Measurements from ENCODE around the gene GFRA4.

- TF ChIP-seq, protein P1, sequence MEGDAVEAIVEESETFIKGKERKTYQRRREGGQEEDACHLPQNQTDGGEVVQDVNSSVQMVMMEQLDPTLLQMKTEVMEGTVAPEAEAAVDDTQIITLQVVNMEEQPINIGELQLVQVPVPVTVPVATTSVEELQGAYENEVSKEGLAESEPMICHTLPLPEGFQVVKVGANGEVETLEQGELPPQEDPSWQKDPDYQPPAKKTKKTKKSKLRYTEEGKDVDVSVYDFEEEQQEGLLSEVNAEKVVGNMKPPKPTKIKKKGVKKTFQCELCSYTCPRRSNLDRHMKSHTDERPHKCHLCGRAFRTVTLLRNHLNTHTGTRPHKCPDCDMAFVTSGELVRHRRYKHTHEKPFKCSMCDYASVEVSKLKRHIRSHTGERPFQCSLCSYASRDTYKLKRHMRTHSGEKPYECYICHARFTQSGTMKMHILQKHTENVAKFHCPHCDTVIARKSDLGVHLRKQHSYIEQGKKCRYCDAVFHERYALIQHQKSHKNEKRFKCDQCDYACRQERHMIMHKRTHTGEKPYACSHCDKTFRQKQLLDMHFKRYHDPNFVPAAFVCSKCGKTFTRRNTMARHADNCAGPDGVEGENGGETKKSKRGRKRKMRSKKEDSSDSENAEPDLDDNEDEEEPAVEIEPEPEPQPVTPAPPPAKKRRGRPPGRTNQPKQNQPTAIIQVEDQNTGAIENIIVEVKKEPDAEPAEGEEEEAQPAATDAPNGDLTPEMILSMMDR (IDR thresholded peaks at IDR 0.05 in 8 of 11, conservative IDR thresholded peaks at IDR 0.05 in 3 of 11): no peak
- no peak for TF ChIP-seq POLR2A (IDR thresholded peaks at IDR 0.05)
- no peak for TF ChIP-seq POLR2AphosphoS5 (IDR thresholded peaks at IDR 0.05)
These were observed 49.3 kb downstream of the GFRA4 start for GRCh38 chr20:3613821-3614440.

Measured in spleen (tissue), 7 donors.